SJCRH30 (cell line): ENCODE data around the gene KAZN. TPM values are rescaled to one million over a fixed set of nuclear protein-coding genes. Genes with fewer than 3 reads are reported as not detected.

Source experiments
- DNase-seq, 2 experiments: peaks; one replicate each; pipeline ENCODE4 v3.0.0-alpha.2; 2015 to 2020
- H3K27ac ChIP-seq: fragments of 250-450 bp; sonication (Bioruptor Pico); 2 replicates; pipeline ENCODE4 v1.5.1; 2020; ENCODE audit warnings: mild to moderate bottlenecking, moderate library complexity
- H3K27me3 ChIP-seq: fragments of 250-450 bp; sonication (Bioruptor Pico); 2 replicates; pipeline ENCODE4 v1.5.1; 2020; ENCODE audit warnings: mild to moderate bottlenecking, moderate library complexity
- H3K36me3 ChIP-seq: fragments of 250-450 bp; sonication (Bioruptor Pico); 2 replicates; pipeline ENCODE4 v1.5.1; 2020; ENCODE audit warnings: mild to moderate bottlenecking, moderate library complexity
- H3K4me1 ChIP-seq: fragments of 250-450 bp; sonication (Bioruptor Pico); 2 replicates; pipeline ENCODE4 v1.5.1; 2020; ENCODE audit warnings: mild to moderate bottlenecking, moderate library complexity
- H3K4me3 ChIP-seq: fragments of 250-450 bp; sonication (Bioruptor Pico); 2 replicates; pipeline ENCODE4 v1.5.1; 2020; ENCODE audit warnings: mild to moderate bottlenecking, moderate library complexity
- H3K9me3 ChIP-seq: fragments of 250-450 bp; sonication (Bioruptor Pico); replicated peaks from 2 replicates; pipeline ENCODE4 v1.5.1; 2020; ENCODE audit warnings: mild to moderate bottlenecking, moderate library complexity
- total RNA-seq: library from RNA; depleted of rRNA; stranded (reverse); fragments of >200 nt; shearing (Covaris generic); gene quantifications from 2 replicates; pipeline ENCODE4 v1.2.3, GENCODE V29; 2014

Gene KAZN
- total RNA-seq, 1 experiment from 2014 or later = 0.10 TPM

DNA sequence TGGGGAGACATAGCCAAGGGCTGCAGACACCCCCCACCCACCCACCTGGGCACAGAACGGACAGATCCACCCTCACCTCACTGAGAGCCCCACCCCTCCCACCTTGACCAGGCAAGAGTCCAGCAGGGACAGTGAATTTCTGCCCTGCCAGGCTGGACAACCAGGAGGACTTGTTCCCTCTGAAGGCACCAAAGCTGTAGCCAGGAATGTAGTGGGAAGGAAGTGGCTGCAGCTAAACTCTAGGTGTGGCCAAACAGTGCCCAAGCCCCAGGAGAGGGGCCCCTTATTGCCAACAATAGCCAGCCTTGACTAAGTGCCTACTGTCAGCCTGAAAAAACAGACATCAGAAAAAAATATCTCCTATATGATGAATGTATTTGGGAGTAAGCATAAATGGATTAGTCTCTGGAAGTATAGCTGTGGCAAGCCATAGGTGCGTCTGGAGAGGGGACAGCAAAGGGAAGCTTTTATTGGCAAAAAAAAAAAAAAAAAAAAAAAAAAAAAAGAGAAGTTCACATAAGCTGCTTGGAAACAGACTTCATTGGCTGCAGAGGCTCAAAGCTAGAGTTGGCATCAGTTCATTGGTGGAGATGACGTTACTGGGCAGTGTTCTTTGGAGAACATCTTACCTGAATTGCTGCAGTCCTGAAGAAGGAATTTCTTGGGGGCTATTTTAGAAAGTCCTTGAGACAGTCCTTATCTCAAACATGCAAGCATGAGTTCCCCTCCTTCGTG, 490.9 kb downstream of the KAZN start:
- no peak overlapping the region for H3K27ac ChIP-seq
- H3K4me1 ChIP-seq = peaks cover 7% of the 10 kb centered on the region; the same call in 1 of the 2 replicates
- H3K27me3 ChIP-seq = peaks cover 8% of the 10 kb centered on the region
- H3K4me3 ChIP-seq = no peak overlapping the region
- no peaks in the 10 kb centered on the region for H3K36me3 ChIP-seq
- H3K9me3 ChIP-seq = no peaks in the 10 kb centered on the region
- no peak for DNase-seq

DNA sequence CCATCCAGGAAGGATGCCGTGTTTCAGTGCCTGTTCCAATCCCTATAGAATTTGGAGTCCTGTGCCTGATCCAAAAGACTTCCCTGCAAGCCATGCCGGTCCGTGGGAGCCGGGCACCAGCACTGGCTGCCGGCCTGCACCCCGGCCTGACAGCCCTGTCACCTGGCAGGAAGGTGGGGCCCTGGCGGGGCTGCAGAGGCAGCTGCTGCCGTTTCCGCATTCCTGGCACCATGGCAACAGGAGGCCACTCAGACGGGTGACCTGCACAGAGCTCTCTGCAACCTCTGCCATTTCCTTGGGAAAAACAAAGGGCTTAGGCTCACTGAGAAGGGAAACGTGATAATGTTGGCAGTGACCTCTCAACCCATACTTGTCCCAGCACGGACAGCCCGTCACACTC, 491.9 kb downstream of the KAZN start:
- Histone ChIP-seq H3K9me3 (no peaks in the 10 kb centered on the region), H3K4me3 (no peak overlapping the region), H3K36me3 (no peaks in the 10 kb centered on the region), H3K27ac (no peak overlapping the region), H3K27me3 (peaks cover 14% of the 10 kb centered on the region), H3K4me1 (peaks cover 7% of the 10 kb centered on the region; the same call in 1 of the 2 replicates)
- DNase-seq = peak; percentile 47 to 54

DNA sequence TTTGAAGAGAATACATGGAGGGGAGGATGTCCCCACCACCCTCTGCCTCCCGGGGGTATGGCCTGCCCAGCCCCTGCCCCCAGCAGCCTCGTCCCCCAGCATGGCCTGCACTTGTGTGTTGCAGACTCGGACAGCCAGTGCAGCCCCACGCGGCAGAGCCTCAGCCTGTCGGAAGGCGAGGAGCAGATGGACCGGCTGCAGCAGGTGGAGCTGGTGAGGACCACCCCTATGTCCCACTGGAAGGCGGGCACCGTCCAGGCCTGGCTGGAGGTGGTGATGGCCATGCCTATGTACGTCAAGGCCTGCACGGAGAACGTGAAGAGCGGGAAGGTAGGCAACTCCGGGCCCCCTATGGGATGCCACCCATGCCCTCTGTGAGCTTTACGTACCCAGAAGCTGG, 495.6 kb downstream of the KAZN start:
- peaks cover 23% of the 10 kb centered on the region for H3K27me3 ChIP-seq
- no peak for DNase-seq
- H3K9me3 ChIP-seq = no peaks in the 10 kb centered on the region
- peaks cover 7% of the 10 kb centered on the region; the same call in 1 of the 2 replicates for H3K4me1 ChIP-seq
- H3K36me3 ChIP-seq = no peaks in the 10 kb centered on the region
- H3K27ac ChIP-seq = no peak overlapping the region
- no peak overlapping the region for H3K4me3 ChIP-seq

DNA sequence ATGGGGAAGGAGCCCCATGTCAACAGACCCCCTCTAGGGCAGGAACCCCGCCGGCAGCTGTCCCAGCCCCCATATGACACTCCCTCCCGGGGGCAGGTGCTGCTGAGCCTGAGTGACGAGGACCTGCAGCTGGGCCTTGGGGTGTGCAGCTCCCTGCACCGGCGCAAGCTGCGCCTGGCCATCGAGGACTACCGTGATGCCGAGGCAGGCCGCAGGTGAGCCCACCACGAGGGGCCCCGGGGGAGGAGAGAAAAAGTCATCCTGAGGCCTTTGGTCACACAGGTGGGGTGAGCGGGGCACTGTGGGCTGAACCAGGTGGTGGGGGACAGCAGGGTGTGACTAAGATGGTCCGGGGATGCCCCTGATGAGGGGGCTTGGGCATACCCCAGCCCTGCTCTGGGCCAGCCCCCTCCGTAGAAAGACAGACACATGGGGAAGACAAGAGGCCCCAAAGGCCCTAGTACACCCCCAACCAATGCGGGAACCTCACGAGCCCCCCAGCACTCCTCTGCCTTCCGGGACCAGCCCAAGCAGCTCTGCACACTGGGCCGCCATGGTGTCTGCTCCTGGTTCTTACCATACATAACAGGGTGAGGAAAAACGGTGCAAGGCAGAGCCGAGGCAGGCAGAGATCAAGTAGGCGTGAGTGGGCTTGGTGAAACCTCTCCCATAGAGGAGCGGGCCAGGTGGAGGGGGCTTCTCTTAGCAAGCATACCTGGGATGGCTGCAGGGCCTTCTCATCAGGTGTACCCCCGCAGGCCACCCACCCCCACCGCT, 496.4 kb downstream of the KAZN start:
- H3K9me3 ChIP-seq = no peaks in the 10 kb centered on the region
- no peaks in the 10 kb centered on the region for H3K36me3 ChIP-seq
- peaks cover 25% of the 10 kb centered on the region for H3K27me3 ChIP-seq
- H3K4me3 ChIP-seq = no peak overlapping the region
- H3K27ac ChIP-seq = no peak overlapping the region
- H3K4me1 ChIP-seq = peaks cover 7% of the 10 kb centered on the region; the same call in 1 of the 2 replicates
- DNase-seq = no peak

DNA sequence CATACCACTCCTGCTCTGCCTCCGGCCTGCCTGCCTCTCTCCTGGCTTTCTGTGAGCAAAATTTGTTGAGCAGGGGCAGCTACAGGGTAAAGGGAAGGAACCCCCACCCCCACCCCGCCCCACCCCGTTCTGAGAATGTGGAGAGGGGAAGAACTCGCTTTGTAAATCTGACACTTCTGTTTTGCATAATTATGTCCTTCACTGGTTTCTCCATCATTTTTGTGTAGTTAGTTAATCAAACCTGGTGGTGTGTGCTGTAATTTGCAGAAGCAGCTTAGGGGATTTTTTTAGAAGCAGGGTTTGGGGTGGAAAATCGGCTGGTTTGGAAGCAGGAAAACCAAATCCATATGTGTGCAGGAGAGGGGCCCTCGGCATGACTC, 497.0 kb downstream of the KAZN start:
- peaks cover 3% of the 10 kb centered on the region; the same call in 1 of the 2 replicates for H3K4me1 ChIP-seq
- no peak overlapping the region for H3K4me3 ChIP-seq
- peaks cover 25% of the 10 kb centered on the region for H3K27me3 ChIP-seq
- H3K9me3 ChIP-seq = no peaks in the 10 kb centered on the region
- DNase-seq = no peak
- no peaks in the 10 kb centered on the region for H3K36me3 ChIP-seq
- no peak overlapping the region for H3K27ac ChIP-seq

DNA sequence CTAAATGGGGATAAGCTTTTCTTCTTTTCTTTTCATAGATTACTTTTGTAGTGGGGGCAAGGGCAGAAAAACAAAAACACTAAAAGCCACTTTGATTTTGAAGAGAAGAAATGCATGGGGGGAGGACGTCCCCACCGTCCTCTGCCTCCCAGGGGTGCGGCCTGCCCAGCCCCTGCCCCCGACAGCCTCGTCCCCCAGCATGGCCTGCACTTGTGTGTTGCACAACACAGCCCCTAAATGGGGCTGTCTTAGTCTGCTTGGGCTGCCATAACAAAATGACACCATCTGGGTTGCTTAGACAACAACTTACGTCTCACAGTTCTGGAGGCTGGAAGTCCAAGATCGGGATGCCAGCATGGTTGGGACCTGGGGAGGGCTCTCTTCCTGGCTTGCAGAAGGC, 497.8 kb downstream of the KAZN start:
- no peaks in the 10 kb centered on the region for H3K9me3 ChIP-seq
- no peaks in the 10 kb centered on the region for H3K36me3 ChIP-seq
- H3K27ac ChIP-seq = no peak overlapping the region
- DNase-seq = no peak
- H3K4me1 ChIP-seq = no peaks in the 10 kb centered on the region
- peaks cover 25% of the 10 kb centered on the region for H3K27me3 ChIP-seq
- no peak overlapping the region for H3K4me3 ChIP-seq

DNA sequence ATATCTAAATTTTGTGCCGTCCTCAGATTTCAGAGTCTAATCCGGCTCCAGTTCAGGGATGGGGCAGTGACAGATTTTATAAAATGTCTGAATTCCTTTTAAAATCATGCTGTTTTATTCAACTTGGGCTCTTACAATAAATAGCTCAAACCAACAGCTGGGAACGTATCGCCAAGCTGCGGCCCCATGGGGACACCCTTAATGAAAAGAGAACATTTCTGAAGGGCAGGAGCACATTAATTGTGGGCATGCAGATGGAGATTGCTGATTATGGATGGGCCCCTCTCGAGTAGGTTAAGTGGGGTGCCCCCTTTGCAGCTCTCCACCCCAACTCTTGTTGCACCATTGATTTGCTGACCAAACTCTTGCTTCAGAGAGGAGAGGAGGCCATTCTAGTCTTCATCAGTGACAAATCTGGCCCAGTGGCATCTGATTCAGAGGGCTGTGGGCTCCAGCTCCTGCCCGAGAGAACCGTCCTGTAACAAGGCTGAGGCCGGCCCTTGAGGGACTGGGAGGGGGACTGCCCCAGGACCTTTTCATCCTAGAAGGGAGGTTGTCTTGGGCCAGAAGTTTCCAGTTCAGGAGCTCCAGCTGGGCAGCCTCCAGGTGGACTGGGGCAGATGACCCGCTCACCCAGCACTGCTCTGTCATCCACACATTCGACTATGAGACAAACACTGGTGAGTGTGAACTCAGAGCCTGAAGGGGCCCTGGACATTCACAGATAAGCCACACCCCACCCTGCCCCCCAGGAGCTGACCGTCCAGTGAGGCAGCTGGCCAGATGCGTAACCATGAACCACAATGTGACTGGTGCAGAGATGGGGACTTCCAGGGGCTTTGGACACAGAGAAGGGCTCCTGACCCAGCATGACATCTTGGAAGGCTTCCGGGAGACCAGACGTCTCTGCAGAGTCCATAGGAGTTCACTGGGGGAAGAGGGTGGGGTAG, 500.0 kb downstream of the KAZN start:
- Histone ChIP-seq H3K36me3 (no peaks in the 10 kb centered on the region), H3K9me3 (no peaks in the 10 kb centered on the region), H3K27me3 (peaks cover 22% of the 10 kb centered on the region), H3K27ac (no peak overlapping the region), H3K4me3 (no peak overlapping the region), H3K4me1 (no peaks in the 10 kb centered on the region)
- DNase-seq = no peak

DNA sequence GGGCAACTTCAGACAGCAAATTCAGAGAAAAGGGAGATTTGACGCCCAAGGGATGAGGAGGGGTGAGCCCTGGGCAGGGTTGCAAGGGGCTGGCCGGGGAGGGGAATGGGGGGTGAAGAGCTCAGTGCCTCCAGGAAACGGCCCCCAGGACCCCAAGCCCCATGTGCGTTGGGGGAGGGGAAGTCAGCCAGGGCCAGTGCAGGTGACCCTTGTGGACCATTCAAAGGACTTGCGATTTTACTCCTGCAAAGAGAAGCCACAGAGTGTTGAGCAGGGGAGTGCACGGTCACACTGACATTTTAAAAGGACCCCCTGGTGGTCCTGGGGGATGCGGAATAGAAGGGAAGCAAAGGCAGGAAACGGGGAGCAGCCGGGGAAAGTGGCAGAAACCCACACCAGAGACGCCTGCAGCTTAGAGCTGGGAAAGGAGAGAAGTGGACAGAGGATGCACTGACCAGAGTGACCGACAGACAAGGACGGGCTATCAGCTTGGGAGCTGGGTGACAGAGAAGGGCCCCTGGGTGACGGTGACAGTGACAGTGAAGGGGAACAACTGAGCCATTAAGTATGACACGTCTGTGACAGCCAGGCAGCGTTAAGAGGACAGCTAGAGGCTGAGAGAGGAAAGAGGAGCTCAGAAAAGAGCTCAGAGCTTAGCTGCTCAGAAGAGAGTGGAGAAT, 501.1 kb downstream of the KAZN start:
- H3K36me3 ChIP-seq = no peaks in the 10 kb centered on the region
- peaks cover 16% of the 10 kb centered on the region for H3K27me3 ChIP-seq
- no peaks in the 10 kb centered on the region for H3K9me3 ChIP-seq
- DNase-seq = no peak
- H3K4me1 ChIP-seq = no peaks in the 10 kb centered on the region
- H3K4me3 ChIP-seq = no peak overlapping the region
- no peak overlapping the region for H3K27ac ChIP-seq

DNA sequence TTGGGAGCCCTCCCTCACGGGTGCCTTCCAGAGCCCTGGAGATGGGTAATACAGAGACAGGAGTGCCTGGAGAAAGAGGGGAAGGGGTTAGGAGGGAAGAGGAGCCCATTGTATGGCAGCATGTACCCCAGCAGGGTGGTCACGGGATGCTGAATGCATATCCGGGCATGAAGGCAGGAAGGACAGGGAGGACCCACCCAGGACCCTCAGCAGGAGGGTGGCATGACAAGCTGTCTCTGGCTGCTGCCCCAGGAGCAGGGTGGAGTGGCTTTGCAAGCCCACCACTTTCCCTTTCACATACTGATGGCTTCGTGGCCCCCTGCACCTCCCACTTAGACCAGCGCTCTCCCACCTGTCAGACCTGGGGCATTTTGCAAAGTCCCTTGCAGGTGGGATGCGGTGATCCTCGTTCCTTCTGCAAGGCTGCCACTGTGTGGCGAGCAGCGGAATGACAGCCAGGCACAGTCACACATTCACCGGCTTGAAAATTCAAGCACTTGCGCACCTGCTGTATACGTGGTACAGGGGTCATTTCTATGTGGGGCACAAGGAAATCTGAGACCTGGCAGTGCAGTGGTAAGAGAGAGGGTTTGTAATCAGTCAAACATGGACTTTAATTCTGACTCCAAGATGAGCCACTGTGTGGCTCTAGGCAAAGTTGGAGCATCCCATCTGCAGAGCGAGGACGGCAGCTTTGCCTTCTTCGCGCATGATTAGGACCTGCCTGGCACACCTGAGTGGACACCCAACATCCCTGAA, 501.8 kb downstream of the KAZN start:
- DNase-seq = peak; percentile 34 to 59
- Histone ChIP-seq H3K4me1 (no peaks in the 10 kb centered on the region), H3K9me3 (no peaks in the 10 kb centered on the region), H3K4me3 (no peak overlapping the region), H3K27ac (no peak overlapping the region), H3K36me3 (no peaks in the 10 kb centered on the region), H3K27me3 (peaks cover 12% of the 10 kb centered on the region; the same call in 1 of the 2 replicates)

DNA sequence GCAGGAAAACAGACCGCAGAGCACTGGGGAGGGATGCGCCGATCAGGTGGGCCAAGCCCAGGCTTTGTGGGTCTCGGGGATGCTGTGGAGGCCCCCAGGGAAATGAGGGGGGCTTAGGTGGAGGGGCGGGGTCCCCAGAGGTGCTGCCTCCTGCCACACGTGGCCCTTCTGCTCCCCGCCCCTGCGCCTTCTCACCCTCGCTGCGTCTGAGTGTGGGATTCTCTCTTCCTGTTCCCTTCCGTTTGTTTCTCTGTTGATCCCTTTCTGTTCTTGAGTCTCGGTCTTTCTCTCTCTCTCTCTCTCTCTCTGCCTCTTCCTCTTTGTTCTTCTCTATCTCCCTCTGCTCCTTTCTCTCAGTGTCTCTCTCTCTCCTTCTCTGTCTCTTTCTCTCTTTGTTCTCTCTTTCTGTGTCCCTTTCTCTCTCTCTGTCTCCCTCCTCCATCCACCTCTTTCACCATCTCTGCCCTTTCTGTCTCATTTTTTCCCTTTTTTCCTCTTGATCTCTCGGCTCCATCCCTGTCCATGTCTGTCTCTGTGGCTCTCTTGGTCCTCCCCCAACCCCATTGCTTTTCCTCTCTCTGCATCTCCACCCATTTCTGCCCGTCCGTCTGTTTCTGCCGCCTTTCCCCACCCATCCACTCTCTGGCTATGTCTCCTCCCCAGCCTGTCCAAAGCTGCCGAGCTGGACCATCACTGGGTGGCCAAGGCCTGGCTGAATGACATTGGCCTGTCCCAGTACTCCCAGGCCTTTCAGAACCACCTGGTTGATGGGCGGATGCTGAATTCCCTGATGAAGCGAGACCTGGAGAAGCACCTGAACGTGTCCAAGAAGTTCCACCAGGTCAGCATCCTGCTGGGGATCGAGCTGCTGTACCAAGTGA, 502.6 kb downstream of the KAZN start:
- no peaks in the 10 kb centered on the region for H3K9me3 ChIP-seq
- H3K4me3 ChIP-seq = no peak overlapping the region
- peaks cover 12% of the 10 kb centered on the region; the same call in 1 of the 2 replicates for H3K27me3 ChIP-seq
- H3K27ac ChIP-seq = no peak overlapping the region
- no peaks in the 10 kb centered on the region for H3K4me1 ChIP-seq
- DNase-seq = no peak
- H3K36me3 ChIP-seq = no peaks in the 10 kb centered on the region

DNA sequence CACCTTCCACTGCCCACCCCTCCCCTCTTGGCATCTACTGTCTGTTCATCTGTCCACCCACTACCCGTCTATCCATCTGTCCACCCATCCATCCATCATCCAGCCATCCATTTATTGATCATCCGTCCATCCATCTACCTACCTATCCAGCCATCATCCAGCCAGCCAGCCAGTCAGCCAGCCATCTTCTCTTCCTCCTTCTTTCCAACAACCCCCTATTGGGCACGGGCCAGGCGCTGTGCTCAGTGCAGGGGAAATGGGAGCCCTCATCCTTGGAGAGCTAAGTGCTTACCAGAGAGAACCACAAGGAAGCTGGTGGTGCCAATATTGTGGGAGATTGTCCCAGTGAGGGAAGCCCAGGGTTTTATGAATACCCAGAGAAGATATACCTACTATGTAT, 503.3 kb downstream of the KAZN start:
- no peaks in the 10 kb centered on the region for H3K36me3 ChIP-seq
- H3K4me1 ChIP-seq = no peaks in the 10 kb centered on the region
- H3K27ac ChIP-seq = no peak overlapping the region
- DNase-seq = no peak
- no peaks in the 10 kb centered on the region for H3K9me3 ChIP-seq
- peaks cover 8% of the 10 kb centered on the region; the same call in 1 of the 2 replicates for H3K27me3 ChIP-seq
- H3K4me3 ChIP-seq = no peak overlapping the region

DNA sequence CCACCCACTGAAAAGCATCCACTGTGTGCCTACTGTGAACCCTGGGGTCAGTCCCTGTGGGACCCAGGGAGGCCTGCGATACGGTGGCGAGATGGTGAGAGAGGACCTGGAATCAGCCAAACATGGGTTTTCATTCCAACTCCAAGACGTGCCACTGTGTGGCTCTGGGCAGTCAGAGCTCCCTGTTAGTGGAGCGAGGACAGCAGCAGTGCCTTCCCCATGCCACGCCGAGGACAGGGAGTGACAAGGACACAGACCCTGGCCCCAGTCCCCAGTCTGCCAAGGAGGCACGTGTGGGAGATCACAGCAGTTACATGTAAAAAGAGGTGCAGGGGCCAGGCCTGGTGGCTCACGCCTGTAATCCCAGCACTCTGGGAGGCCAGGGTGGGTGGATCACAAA, 504.2 kb downstream of the KAZN start:
- DNase-seq = no peak
- Histone ChIP-seq H3K27me3 (peaks cover 8% of the 10 kb centered on the region; the same call in 1 of the 2 replicates), H3K4me1 (no peaks in the 10 kb centered on the region), H3K4me3 (no peak overlapping the region), H3K27ac (no peak overlapping the region), H3K9me3 (no peaks in the 10 kb centered on the region), H3K36me3 (no peaks in the 10 kb centered on the region)

DNA sequence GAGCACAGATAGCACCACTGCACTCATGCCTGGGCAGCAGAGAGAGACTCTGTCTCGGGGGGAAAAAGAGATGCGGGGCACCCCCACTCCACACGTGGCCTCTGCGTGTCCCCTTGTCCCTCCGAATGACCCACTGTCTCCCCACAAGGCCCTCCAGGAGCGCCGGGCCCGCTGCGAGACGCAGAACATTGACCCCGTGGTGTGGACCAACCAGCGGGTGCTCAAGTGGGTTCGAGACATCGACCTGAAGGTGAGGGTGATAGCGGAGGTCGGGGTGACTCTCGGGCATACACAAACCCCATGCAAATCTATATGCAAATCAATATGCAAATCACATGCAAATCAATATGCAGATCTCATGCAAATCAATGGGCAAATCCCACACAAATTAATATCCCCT, 504.7 kb downstream of the KAZN start:
- no peak for DNase-seq
- Histone ChIP-seq H3K4me3 (no peak overlapping the region), H3K4me1 (no peaks in the 10 kb centered on the region), H3K36me3 (no peaks in the 10 kb centered on the region), H3K27me3 (peaks cover 8% of the 10 kb centered on the region; the same call in 1 of the 2 replicates), H3K27ac (no peak overlapping the region), H3K9me3 (no peaks in the 10 kb centered on the region)
